Liver (tissue), 9 donors: ENCODE measurements around the gene ZNF101. TPM values are rescaled to one million over a fixed set of nuclear protein-coding genes. Genes with fewer than 3 reads are reported as not detected.

Experiments
- DNase-seq: peaks from one replicate; pipeline ENCODE4 v3.0.0-alpha.2; 2017; ENCODE audit warnings: low spot score
- H3K27ac ChIP-seq, 2 donors: one replicate each; pipeline ENCODE4 v1.7.0; 2013; ENCODE audit warnings: inconsistent platforms in 2 of 2, low read length in 2 of 2, control low read depth in 1 of 2, low read depth in 1 of 2, mild to moderate bottlenecking in 1 of 2
- H3K27me3 ChIP-seq, 4 donors: one replicate each; pipeline versions ENCODE4 v1.6.1 to v1.7.0; 2013; ENCODE audit warnings: low read length in 3 of 4, inconsistent platforms in 1 of 4, mild to moderate bottlenecking in 1 of 4, moderate library complexity in 1 of 4; ENCODE audit not compliant: control insufficient read depth in 4 of 4, insufficient read depth in 4 of 4
- H3K36me3 ChIP-seq, 4 donors: one replicate each; pipeline versions ENCODE4 v1.6.1 to v1.7.0; 2013; ENCODE audit warnings: low read length in 3 of 4, mild to moderate bottlenecking in 3 of 4, low read depth in 1 of 4, moderate library complexity in 1 of 4; ENCODE audit not compliant: control insufficient read depth in 4 of 4, insufficient read depth in 3 of 4
- H3K4me1 ChIP-seq, 4 donors: one replicate each; pipeline versions ENCODE4 v1.6.1 to v1.7.0; 2013; ENCODE audit warnings: low read length in 3 of 4, mild to moderate bottlenecking in 3 of 4, moderate library complexity in 1 of 4; ENCODE audit not compliant: control insufficient read depth in 4 of 4, insufficient read depth in 4 of 4
- H3K4me3 ChIP-seq, 3 donors: one replicate each; pipeline versions ENCODE4 v1.6.1 to v1.7.0; 2013; ENCODE audit warnings: low read length in 3 of 3, control low read depth in 1 of 3, low read depth in 1 of 3, mild to moderate bottlenecking in 1 of 3
- H3K9ac ChIP-seq, 2 donors: one replicate each; pipeline ENCODE4 v1.7.0; 2013; ENCODE audit warnings: low read length in 2 of 2, mild to moderate bottlenecking in 2 of 2, moderate library complexity in 2 of 2, control low read depth in 1 of 2, low read depth in 1 of 2
- H3K9me3 ChIP-seq, 4 donors: one replicate each; pipeline versions ENCODE4 v1.6.1 to v1.7.0; 2013; ENCODE audit warnings: low read length in 3 of 4; ENCODE audit not compliant: control insufficient read depth in 4 of 4
- ATF3 ChIP-seq: IDR thresholded peaks from 2 replicates; pipeline ENCODE4 v1.6.1; 2016; ENCODE audit warnings: antibody characterized with exemption
- GABPA ChIP-seq, 2 donors: IDR thresholded peaks in 1 of 2; conservative IDR thresholded peaks in 1 of 2; 2 replicates each; pipeline ENCODE4 v1.6.1; 2016; ENCODE audit warnings: antibody characterized with exemption in 2 of 2, mild to moderate bottlenecking in 1 of 2, moderate library complexity in 1 of 2
- HNF4A ChIP-seq, 2 donors: conservative IDR thresholded peaks; 2 replicates each; pipeline ENCODE4 v1.6.1; 2016; ENCODE audit warnings: antibody characterized with exemption in 2 of 2, mild to moderate bottlenecking in 2 of 2
- NR2F2 ChIP-seq: IDR thresholded peaks from 2 replicates; pipeline ENCODE4 v1.6.1; 2016; ENCODE audit warnings: antibody characterized with exemption
- REST ChIP-seq: IDR thresholded peaks from 2 replicates; pipeline ENCODE4 v1.6.1; 2016; ENCODE audit warnings: antibody characterized with exemption, mild to moderate bottlenecking
- TAF1 ChIP-seq: conservative IDR thresholded peaks from 2 replicates; pipeline ENCODE4 v1.6.1; 2016; ENCODE audit warnings: antibody characterized with exemption, mild to moderate bottlenecking
- WGBS: extraction: QIAGEN DNeasy Blood & Tissue Kit; methylation state at CpG from one replicate; pipeline ENCODE4 v1.1.7; 2013; 5-methylcytosine and 5-hydroxymethylcytosine counted together
- polyA plus RNA-seq, 2 donors: library from polyadenylated mRNA; stranded (reverse) in 1 of 2; unstranded in 1 of 2; fragments of 200-250 nt in 1 of 2; fragments of >200 nt in 1 of 2; fragmentation: Nextera tagmentation in 1 of 2; extraction: Ambion mirVana in 1 of 2; gene quantifications; one replicate each; pipeline versions ENCODE4 v1.2.1 to v1.2.3, GENCODE V29; 2013 to 2015
- total RNA-seq, 2 donors: library from RNA; depleted of rRNA; stranded (reverse); fragments of >200 nt; gene quantifications; one replicate each; pipeline ENCODE4 v1.2.3, GENCODE V29; 2014
- TF ChIP-seq, protein P1 (sequence below): fragments of 150-350 bp; IDR thresholded peaks from 2 replicates; pipeline ENCODE4 v1.5.1; 2017; ENCODE audit warnings: improper control_type of control experiment, low read depth, low read length; ENCODE audit not compliant: missing input control
- donor health status: healthy.
- donor health status: healthy.
- donor health status: healthy.
- donor health status: healthy.
- donor health status: healthy.

Gene ZNF101
- total and polyA plus RNA-seq, 4 donors: 1.5 to 6.9 (median 3.5) TPM

- no peak overlapping the region for H3K4me3 ChIP-seq
- DNase-seq: no peak
- H3K27ac ChIP-seq: no peak overlapping the region
- H3K27me3 ChIP-seq: no peaks in the 10 kb centered on the region
- H3K36me3 ChIP-seq: peaks cover 34 to 93% (median 55%) of the 10 kb centered on the region in 4 donors
- TF ChIP-seq GABPA (IDR thresholded peaks at IDR 0.05 in 1 of 2, conservative IDR thresholded peaks at IDR 0.05 in 1 of 2) (no peak), REST (no peak), NR2F2 (no peak)
- no peaks in the 10 kb centered on the region for H3K4me1 ChIP-seq
- WGBS: 97% methylated on average over 22 of the region's 22 CpGs
- H3K9me3 ChIP-seq: no peaks in the 10 kb centered on the region
- H3K9ac ChIP-seq: no peak overlapping the region
Measured at GRCh38 chr19:19655051-19655594, 13.5 kb upstream of the ZNF101 start.

- DNase-seq: no peak
- peaks cover 32 to 87% (median 54%) of the 10 kb centered on the region in 4 donors for H3K36me3 ChIP-seq
- no peak overlapping the region for H3K27ac ChIP-seq
- H3K4me1 ChIP-seq: no peaks in the 10 kb centered on the region
- 85% methylated on average over 27 of the region's 27 CpGs for WGBS
- H3K27me3 ChIP-seq: no peaks in the 10 kb centered on the region
- H3K4me3 ChIP-seq: no peak overlapping the region
- H3K9me3 ChIP-seq: no peaks in the 10 kb centered on the region
- H3K9ac ChIP-seq: no peak overlapping the region
- no peak for TF ChIP-seq TAF1
- TF ChIP-seq ATF3: no peak
- no peak for TF ChIP-seq HNF4A (conservative IDR thresholded peaks at IDR 0.05)
- TF ChIP-seq, protein P1, sequence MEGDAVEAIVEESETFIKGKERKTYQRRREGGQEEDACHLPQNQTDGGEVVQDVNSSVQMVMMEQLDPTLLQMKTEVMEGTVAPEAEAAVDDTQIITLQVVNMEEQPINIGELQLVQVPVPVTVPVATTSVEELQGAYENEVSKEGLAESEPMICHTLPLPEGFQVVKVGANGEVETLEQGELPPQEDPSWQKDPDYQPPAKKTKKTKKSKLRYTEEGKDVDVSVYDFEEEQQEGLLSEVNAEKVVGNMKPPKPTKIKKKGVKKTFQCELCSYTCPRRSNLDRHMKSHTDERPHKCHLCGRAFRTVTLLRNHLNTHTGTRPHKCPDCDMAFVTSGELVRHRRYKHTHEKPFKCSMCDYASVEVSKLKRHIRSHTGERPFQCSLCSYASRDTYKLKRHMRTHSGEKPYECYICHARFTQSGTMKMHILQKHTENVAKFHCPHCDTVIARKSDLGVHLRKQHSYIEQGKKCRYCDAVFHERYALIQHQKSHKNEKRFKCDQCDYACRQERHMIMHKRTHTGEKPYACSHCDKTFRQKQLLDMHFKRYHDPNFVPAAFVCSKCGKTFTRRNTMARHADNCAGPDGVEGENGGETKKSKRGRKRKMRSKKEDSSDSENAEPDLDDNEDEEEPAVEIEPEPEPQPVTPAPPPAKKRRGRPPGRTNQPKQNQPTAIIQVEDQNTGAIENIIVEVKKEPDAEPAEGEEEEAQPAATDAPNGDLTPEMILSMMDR: no peak
- TF ChIP-seq NR2F2: no peak
Measured at GRCh38 chr19:19655641-19656343, 12.8 kb upstream of the ZNF101 start.
